ENCODE data around the gene IGFL3.
"Not testable (repeated sequence)": the region's sequence is repeated elsewhere in the genome, so short reads cannot be mapped to it uniquely, and the experiment has no call there.

The IGFL3 gene

GRCh38 chr19:46124638-46125115 lies at the start of gene IGFL3:
TSS of gene IGFL3 (minus strand) at chr19:46124688. CDS start at chr19:46124649, 39 bp downstream.
- DNase-seq (ENCODE audit: low read depth in 2 of 2) = no peak

GRCh38 chr19:46173886-46174480 lies 49.5 kb upstream of the IGFL3 start:
- DNase-seq (ENCODE audit: low read depth in 2 of 2) = no peak

DNA sequence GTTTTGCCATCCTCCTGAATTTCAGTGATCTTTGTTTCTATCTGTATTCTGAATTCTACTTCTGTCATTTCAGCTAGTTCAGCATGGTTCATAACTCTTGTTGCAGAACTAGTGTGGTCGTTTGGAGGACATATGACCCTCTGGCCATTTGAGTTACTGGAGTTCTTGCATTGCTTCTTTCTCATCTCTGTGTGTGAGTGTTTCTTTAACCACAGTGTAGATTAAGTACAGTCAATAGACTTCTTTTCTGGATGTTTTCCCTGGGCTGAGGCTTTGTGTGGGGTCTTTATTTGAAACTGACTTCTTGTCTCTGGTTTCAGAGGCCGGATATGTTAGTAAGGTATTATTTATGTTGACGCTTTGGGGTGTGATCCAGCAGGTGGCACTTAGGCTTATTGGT lies 38.2 kb upstream of the IGFL3 start:
- DNase-seq (ENCODE audit: low read depth in 2 of 2) = no peak

- DNase-seq (ENCODE audit: low read depth in 2 of 2) = not testable (repeated sequence)
These were observed 37.3 kb upstream of the IGFL3 start for GRCh38 chr19:46161642-46162257.

- no peak for DNase-seq (ENCODE audit: low read depth in 2 of 2)
These were observed 35.8 kb upstream of the IGFL3 start for GRCh38 chr19:46160233-46160775.

GRCh38 chr19:46159418-46160232 lies 35.1 kb upstream of the IGFL3 start:
- no peak for DNase-seq (ENCODE audit: low read depth in 2 of 2)

DNA sequence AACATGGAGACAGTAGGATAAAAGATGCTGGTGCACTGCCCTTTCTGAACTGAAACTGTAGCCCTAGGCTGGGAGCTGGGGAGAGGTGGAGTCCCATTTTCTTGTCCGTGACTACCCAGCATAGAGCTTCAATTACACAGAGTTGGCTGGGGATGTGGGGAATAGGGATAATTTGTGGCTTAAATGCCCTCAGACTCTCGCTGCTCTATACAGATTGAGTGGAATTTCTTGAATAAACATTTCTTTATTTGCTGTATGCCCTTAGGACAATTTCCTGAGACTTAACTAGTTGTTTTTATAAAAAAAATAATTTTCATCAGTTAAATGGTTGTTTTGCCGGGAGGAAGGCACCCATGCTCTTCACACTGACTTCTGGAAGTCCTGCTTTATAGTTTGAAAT lies 30.7 kb upstream of the IGFL3 start:
- no peak for DNase-seq (ENCODE audit: low read depth in 2 of 2)

- DNase-seq (ENCODE audit: low read depth in 2 of 2) = no peak
These were observed 26.1 kb upstream of the IGFL3 start for GRCh38 chr19:46150606-46151005.

GRCh38 chr19:46147791-46148288 lies 23.4 kb upstream of the IGFL3 start, which contains the start of gene IGFL2:
TSS of gene IGFL2 (plus strand) at chr19:46148238. CDS start at chr19:46148279, 41 bp downstream.
- peak in 1 of 2 donors; percentile 14 for DNase-seq (ENCODE audit: low read depth in 2 of 2)

GRCh38 chr19:46147166-46147740 lies 22.8 kb upstream of the IGFL3 start:
- DNase-seq (ENCODE audit: low read depth in 2 of 2) = no peak

GRCh38 chr19:46144756-46145155 lies 20.3 kb upstream of the IGFL3 start:
- DNase-seq (ENCODE audit: low read depth in 2 of 2) = no peak

DNA sequence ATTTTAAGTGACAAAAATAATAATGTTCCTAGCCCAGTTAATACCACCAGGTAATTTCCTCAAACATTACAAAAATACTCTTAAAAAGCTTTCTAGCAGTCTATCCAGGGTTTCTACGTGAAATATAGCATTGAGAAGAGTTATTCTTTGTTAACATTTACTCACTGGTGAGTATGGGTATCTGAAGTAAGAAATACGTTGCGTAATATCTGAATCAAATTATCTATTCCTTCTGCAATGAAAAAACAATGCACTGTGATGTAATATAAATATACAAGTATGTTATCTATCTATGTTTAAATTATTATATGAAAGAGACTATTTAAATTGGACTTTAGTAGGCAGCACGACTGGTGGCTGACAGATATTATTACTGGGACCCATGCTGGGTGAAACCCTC lies 17.8 kb upstream of the IGFL3 start:
- no peak for DNase-seq (ENCODE audit: low read depth in 2 of 2)

DNA sequence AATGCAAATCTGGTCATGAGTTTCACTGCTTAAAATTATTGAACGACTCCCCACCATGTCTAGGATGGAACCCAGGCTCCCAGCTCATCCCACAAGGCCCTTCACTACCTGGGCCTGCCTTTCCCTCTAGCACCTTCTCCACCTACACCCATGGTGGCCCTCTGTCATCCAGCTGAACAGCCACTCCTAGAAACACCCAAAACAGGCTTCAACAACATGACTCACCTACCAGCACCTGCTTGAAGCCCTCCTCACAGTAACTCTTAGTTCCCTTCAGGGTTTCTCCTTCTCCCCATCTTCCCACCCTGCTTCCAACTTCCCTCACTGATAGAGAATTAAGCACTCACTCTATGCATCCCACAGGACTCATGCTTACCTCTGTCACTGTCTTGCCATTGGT lies 16.9 kb upstream of the IGFL3 start:
- DNase-seq (ENCODE audit: low read depth in 2 of 2) = no peak

DNA sequence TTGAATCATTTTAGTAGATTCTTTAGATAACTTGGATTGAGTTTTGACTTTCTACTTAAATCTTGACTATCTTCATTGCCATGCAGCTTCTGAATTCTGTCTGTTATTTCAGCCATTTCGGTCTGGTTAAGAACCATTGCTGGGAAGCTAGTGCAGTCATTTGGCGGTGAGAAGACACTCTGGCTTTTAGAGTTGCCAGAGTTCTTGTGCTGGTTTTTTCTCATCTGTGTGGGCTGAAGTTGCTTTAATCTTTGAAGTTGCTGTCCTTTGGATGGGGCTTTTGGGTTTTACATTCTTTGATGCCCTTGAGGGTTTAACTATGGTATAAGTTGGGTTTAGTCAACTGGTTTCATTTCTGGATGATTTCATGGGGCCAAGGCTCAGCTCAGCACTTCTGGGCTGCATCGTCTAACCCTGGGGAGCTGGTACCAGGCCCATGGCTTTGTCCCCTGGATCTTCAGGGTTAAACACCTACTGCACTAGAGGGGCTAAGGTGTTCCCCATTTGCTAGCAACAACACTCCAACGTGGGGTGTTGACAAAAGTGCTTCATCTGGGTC lies 13.5 kb upstream of the IGFL3 start:
- DNase-seq (ENCODE audit: low read depth in 2 of 2) = no peak

- DNase-seq (ENCODE audit: low read depth in 2 of 2) = no peak
These were observed 10.0 kb upstream of the IGFL3 start for GRCh38 chr19:46134527-46134926.

- DNase-seq (ENCODE audit: low read depth in 2 of 2) = no peak
These were observed 9.3 kb upstream of the IGFL3 start for GRCh38 chr19:46133777-46134241.

DNA sequence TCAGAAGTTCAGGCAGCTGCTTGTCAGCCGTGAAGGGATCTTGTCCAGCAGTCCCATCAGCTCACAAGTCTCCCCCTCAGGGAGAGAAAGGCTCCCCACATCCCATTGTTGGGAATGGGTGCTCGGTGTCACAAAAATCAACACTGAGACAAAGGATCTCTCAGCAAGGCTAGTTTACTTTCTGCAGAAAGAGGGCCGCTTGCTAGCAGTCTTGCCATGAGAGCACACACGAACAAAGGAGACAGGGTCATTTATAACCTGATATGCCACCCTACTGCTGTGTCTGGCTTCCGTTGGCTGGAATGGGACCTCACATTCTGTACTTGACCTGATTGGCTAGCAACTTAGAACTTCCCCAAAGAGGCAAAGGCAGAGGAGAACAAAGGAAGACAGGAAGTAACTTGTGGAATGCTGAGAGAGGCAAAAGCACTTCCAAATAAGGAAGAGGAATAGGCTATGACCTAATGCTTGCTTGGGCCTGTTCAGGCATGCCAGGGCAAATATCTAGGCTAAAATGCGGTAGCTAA lies 8.7 kb upstream of the IGFL3 start:
- DNase-seq (ENCODE audit: low read depth in 2 of 2) = no peak

DNA sequence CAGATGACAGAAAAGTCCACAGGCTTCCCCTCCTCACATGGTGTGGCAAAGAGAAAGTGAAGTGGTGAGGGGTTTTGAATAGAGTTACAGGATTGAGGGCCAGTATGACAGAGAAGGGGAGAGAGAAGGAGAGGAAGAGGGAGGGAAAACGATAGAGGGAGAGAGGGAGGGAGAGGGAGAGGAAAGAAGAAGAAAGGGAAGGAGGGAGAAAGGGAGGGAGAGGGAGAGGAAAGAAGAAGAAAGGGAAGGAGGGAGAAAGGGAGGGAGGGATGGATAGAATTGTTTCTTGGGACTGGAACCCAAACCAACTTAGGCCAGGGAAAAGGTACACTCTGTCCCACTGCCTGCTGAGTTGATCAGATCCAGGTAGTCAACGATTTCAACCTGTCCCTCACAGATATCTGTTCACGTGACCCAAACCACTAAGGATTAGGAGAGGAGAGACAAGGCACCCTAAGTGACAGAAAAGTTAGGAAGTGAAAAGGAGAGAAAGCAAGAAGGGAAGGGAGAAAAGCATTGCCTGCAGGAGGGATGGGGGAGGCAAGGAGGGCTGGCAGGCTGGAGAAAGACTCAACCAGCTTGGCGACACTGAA lies 8.1 kb upstream of the IGFL3 start:
- no peak for DNase-seq (ENCODE audit: low read depth in 2 of 2)

GRCh38 chr19:46131485-46132143 lies 7.1 kb upstream of the IGFL3 start:
- no peak for DNase-seq (ENCODE audit: low read depth in 2 of 2)

DNA sequence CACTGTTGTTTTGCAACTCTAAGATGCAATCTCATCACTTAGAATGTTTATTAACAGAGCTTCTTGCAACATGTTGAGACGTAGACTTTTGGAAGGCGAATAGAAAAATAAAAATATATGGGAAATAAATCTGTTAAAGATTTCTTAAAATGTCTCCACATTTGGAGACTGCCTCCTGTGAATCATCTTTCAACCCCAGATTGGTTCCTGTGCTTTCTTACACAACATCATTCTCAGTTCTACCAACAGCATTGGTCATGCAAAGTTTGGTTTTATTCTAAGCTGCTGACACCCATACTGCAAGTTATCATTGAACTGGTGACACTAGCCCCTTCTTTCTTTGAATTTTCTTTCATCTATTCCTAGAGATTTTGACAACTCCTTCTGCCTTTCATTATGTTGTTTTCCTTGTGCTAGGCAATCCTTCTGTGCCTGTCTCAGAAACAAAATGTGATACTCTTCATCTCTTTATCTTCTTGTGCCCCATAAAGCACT lies 1.6 kb upstream of the IGFL3 start:
- no peak for DNase-seq (ENCODE audit: low read depth in 2 of 2)

All from activated CD4-positive, alpha-beta T cell treated with anti-CD3 and anti-CD28 coated beads for 24 hours (primary cell).